Naive thymus-derived CD8-positive, alpha-beta T cell (primary cell): Measurements from ENCODE around the gene ITPKC. TPM values are rescaled to one million over a fixed set of nuclear protein-coding genes. Genes with fewer than 3 reads are reported as not detected.

Experiments
- ATAC-seq, 2 donors: fragments of 150-1000 bp; cut with Tn5 transposase in 1 of 2; sonication (Bioruptor Pico), chemical (Tn5 transposase) in 1 of 2; 1 replicate in 1 of 2; 2 replicates in 1 of 2; pipeline ENCODE4 v1.10.0; 2021; ENCODE audit warnings: mild to moderate bottlenecking in 2 of 2, moderate library complexity in 2 of 2
- POLR2A ChIA-PET: fragments of 350-600 bp; sonication (Branson Sonifier 250); formaldehyde crosslinking; loops from one replicate; lab custom pipeline; 2021; ENCODE audit warnings: antibody characterized with exemption; lab: Charles Lee
- DNase-seq, 10 donors: peaks; one replicate each; pipeline versions ENCODE4 v3.0.0 to v3.0.0-alpha.2; 2020 to 2022
- H3K27ac Mint-ChIP-seq, 10 donors: one replicate each; pipeline ENCODE4 v1.8.0; 2020 to 2022; ENCODE audit warnings: mild to moderate bottlenecking in 10 of 10, mixed read lengths in 10 of 10, moderate library complexity in 4 of 10, inconsistent platforms in 1 of 10
- H3K27me3 Mint-ChIP-seq, 5 donors: one replicate each; pipeline ENCODE4 v1.8.0; 2021 to 2022; ENCODE audit warnings: mixed read lengths in 5 of 5
- H3K36me3 Mint-ChIP-seq, 3 donors: one replicate each; pipeline ENCODE4 v1.8.0; 2020 to 2022; ENCODE audit warnings: mixed read lengths in 3 of 3, mild to moderate bottlenecking in 2 of 3, inconsistent platforms in 1 of 3
- H3K4me1 Mint-ChIP-seq, 4 donors: one replicate each; pipeline ENCODE4 v1.8.0; 2021 to 2022; ENCODE audit warnings: mixed read lengths in 4 of 4
- H3K4me3 Mint-ChIP-seq, 10 donors: one replicate each; pipeline ENCODE4 v1.8.0; 2020 to 2022; ENCODE audit warnings: mild to moderate bottlenecking in 10 of 10, mixed read lengths in 10 of 10, moderate library complexity in 6 of 10, inconsistent platforms in 1 of 10
- H3K9me3 Mint-ChIP-seq, 9 donors: one replicate each; pipeline ENCODE4 v1.8.0; 2020 to 2022; ENCODE audit warnings: mixed read lengths in 9 of 9, mild to moderate bottlenecking in 3 of 9, inconsistent platforms in 1 of 9, moderate library complexity in 1 of 9
- polyA plus RNA-seq, 3 donors: library from polyadenylated mRNA; unstranded; fragments of 300-500 nt; fragmentation: Illumina TruSeq; gene quantifications; one replicate each; pipeline ENCODE4 v1.2.3, GENCODE V29; 2021
- total RNA-seq, 8 experiments: library from RNA in 2 of 8; stranded (reverse) in 2 of 8; gene quantifications; one replicate each; pipeline ENCODE4 v1.2.3 and lab custom pipeline; 2021 to 2026

Gene ITPKC
- total RNA-seq = 1 to 10 TPM; 6.3 to 8.1 TPM
- 1 to 10 TPM; 2.9 to 5.7 (median 4.0) TPM for polyA plus RNA-seq
- total RNA-seq (lab: John Stamatoyannopoulos, UW) = 16.7 to 32.0 (median 24.8) reads per million in 6 experiments

- peak; percentile 99 to 100 (median 99) for DNase-seq
- H3K27me3 Mint-ChIP-seq = no peaks in the 10 kb centered on the region
- no peaks in the 10 kb centered on the region for H3K9me3 Mint-ChIP-seq
- peak within 1 kb of the TSS; percentile 90 to 100 (median 98) for H3K27ac Mint-ChIP-seq
- peak; percentile 58 to 72 for ATAC-seq
- H3K4me3 Mint-ChIP-seq = peak within 1 kb of the TSS; percentile 80 to 98 (median 92)
- POLR2A ChIA-PET = interaction anchor here (0.5 to 2.5 kb wide), 12 partner anchors 9 to 1313 kb away, joined by 3 to 23 read pairs (median 4); partner anchors contain the start of genes ACTMAP, EGLN2, RAB4B and SNRPA
- peaks cover 0 to 12% (median under 1%) of the 10 kb centered on the region in 3 donors for H3K36me3 Mint-ChIP-seq
- peaks cover 32 to 74% (median 70%) of the 10 kb centered on the region in 4 donors for H3K4me1 Mint-ChIP-seq
Measured at GRCh38 chr19:40716482-40717324, at the start of gene ITPKC, which contains the start of gene COQ8B. TSS of gene ITPKC (plus strand) at chr19:40717112. CDS start at chr19:40717136, 24 bp downstream. TSS of gene COQ8B (minus strand) at chr19:40716886. CDS start at chr19:40714632, 2,254 bp downstream.

GRCh38 chr19:40667602-40668001 is 49.3 kb upstream of the ITPKC start:
- no peak for DNase-seq
- Mint-ChIP-seq H3K9me3 (peaks cover 0 to 12% (median 4%) of the 10 kb centered on the region in 9 donors), H3K4me3 (no peak overlapping the region), H3K4me1 (peaks cover 6 to 13% (median 7%) of the 10 kb centered on the region in 4 donors), H3K36me3 (peaks cover 9 to 22% (median 20%) of the 10 kb centered on the region in 3 donors), H3K27me3 (no peaks in the 10 kb centered on the region), H3K27ac (no peak overlapping the region)
- POLR2A ChIA-PET = no interaction called here
- ATAC-seq = no peak

- DNase-seq (no peak), ATAC-seq (no peak)
- H3K27ac Mint-ChIP-seq = no peak overlapping the region
- H3K4me1 Mint-ChIP-seq = no peaks in the 10 kb centered on the region
- H3K4me3 Mint-ChIP-seq = no peak overlapping the region
- peaks cover 0 to 12% (median 4%) of the 10 kb centered on the region in 9 donors for H3K9me3 Mint-ChIP-seq
- POLR2A ChIA-PET = no interaction called here
- H3K27me3 Mint-ChIP-seq = no peaks in the 10 kb centered on the region
- peaks cover 9 to 22% (median 20%) of the 10 kb centered on the region in 3 donors for H3K36me3 Mint-ChIP-seq
Measured at GRCh38 chr19:40668991-40669614, 47.8 kb upstream of the ITPKC start.

GRCh38 chr19:40671404-40671803 is 45.5 kb upstream of the ITPKC start:
- DNase-seq (no peak), ATAC-seq (no peak)
- no peak overlapping the region for H3K4me3 Mint-ChIP-seq
- no peaks in the 10 kb centered on the region for H3K27me3 Mint-ChIP-seq
- POLR2A ChIA-PET = interaction anchor here (1.0 to 1.1 kb wide), 2 partner anchors 17 to 79 kb away, joined by 3 to 8 read pairs; partner anchors contain the start of gene ACTMAP
- no peaks in the 10 kb centered on the region for H3K4me1 Mint-ChIP-seq
- H3K9me3 Mint-ChIP-seq = peaks cover 0 to 12% (median 4%) of the 10 kb centered on the region in 9 donors
- peak overlapping the region in 1 of 10 donors; percentile 47 for H3K27ac Mint-ChIP-seq
- H3K36me3 Mint-ChIP-seq = peaks cover 9 to 24% (median 20%) of the 10 kb centered on the region in 3 donors

GRCh38 chr19:40672038-40672437 is 44.9 kb upstream of the ITPKC start:
- POLR2A ChIA-PET = interaction anchor here (1.0 to 1.1 kb wide), 2 partner anchors 18 to 78 kb away, joined by 3 to 8 read pairs; partner anchors contain the start of gene ACTMAP
- H3K9me3 Mint-ChIP-seq = peaks cover 0 to 12% (median 4%) of the 10 kb centered on the region in 9 donors

GRCh38 chr19:40672573-40673299 is 44.2 kb upstream of the ITPKC start:
- peaks cover 0 to 12% (median 4%) of the 10 kb centered on the region in 9 donors for H3K9me3 Mint-ChIP-seq
- peaks cover 9 to 28% (median 26%) of the 10 kb centered on the region in 3 donors for H3K36me3 Mint-ChIP-seq
- ATAC-seq (no peak), DNase-seq (no peak)
- no peak overlapping the region for H3K27ac Mint-ChIP-seq
- POLR2A ChIA-PET = no interaction called here
- no peak overlapping the region for H3K4me3 Mint-ChIP-seq
- no peaks in the 10 kb centered on the region for H3K27me3 Mint-ChIP-seq
- H3K4me1 Mint-ChIP-seq = no peaks in the 10 kb centered on the region

More at GRCh38 chr19:40672038-40672437, 44.9 kb upstream of the ITPKC start:
- ATAC-seq (no peak), DNase-seq (no peak)
- Mint-ChIP-seq H3K27me3 (no peaks in the 10 kb centered on the region), H3K27ac (no peak overlapping the region), H3K36me3 (peaks cover 9 to 24% (median 22%) of the 10 kb centered on the region in 3 donors), H3K4me3 (no peak overlapping the region), H3K4me1 (no peaks in the 10 kb centered on the region)

- Mint-ChIP-seq H3K27me3 (no peaks in the 10 kb centered on the region), H3K4me1 (no peaks in the 10 kb centered on the region), H3K36me3 (peaks cover 9 to 32% (median 26%) of the 10 kb centered on the region in 3 donors), H3K27ac (no peak overlapping the region), H3K9me3 (peaks cover 0 to 10% (median 4%) of the 10 kb centered on the region in 9 donors), H3K4me3 (no peak overlapping the region)
- no peak for ATAC-seq
- DNase-seq = no peak
- POLR2A ChIA-PET = no interaction called here
Measured at GRCh38 chr19:40673397-40673796, 43.5 kb upstream of the ITPKC start.

- Mint-ChIP-seq H3K27me3 (no peaks in the 10 kb centered on the region), H3K4me1 (no peaks in the 10 kb centered on the region), H3K27ac (peak overlapping the region in 2 of 10 donors; percentile 38 to 53), H3K4me3 (no peak overlapping the region), H3K36me3 (peaks cover 4 to 28% (median 19%) of the 10 kb centered on the region in 3 donors), H3K9me3 (peaks cover 0 to 4% (median 2%) of the 10 kb centered on the region in 9 donors)
- POLR2A ChIA-PET = no interaction called here
- ATAC-seq (no peak), DNase-seq (no peak)
Measured at GRCh38 chr19:40674291-40674690, 42.6 kb upstream of the ITPKC start.

- no peak overlapping the region for H3K27ac Mint-ChIP-seq
- no peak for DNase-seq
- H3K9me3 Mint-ChIP-seq = no peaks in the 10 kb centered on the region
- H3K27me3 Mint-ChIP-seq = no peaks in the 10 kb centered on the region
- H3K4me1 Mint-ChIP-seq = no peaks in the 10 kb centered on the region
- peaks cover 0 to 26% (median 10%) of the 10 kb centered on the region in 3 donors for H3K36me3 Mint-ChIP-seq
- no peak overlapping the region for H3K4me3 Mint-ChIP-seq
- no peak for ATAC-seq
- POLR2A ChIA-PET = no interaction called here
Measured at GRCh38 chr19:40677156-40677555, 39.8 kb upstream of the ITPKC start.

- ATAC-seq = no peak
- no peaks in the 10 kb centered on the region for H3K27me3 Mint-ChIP-seq
Measured at GRCh38 chr19:40681039-40681438, 35.9 kb upstream of the ITPKC start.

GRCh38 chr19:40682431-40682964 is 34.4 kb upstream of the ITPKC start:
- ATAC-seq (no peak), DNase-seq (peak in 1 of 10 donors; percentile 50)
- no peaks in the 10 kb centered on the region for H3K9me3 Mint-ChIP-seq
- H3K36me3 Mint-ChIP-seq = peaks cover 0 to 35% (median 9%) of the 10 kb centered on the region in 3 donors
- no peak overlapping the region for H3K4me3 Mint-ChIP-seq
- no peaks in the 10 kb centered on the region for H3K27me3 Mint-ChIP-seq
- peaks cover 0 to 2% (median 0%) of the 10 kb centered on the region in 4 donors for H3K4me1 Mint-ChIP-seq
- H3K27ac Mint-ChIP-seq = no peak overlapping the region
- POLR2A ChIA-PET = interaction anchor here (0.6 kb wide), 1 partner anchor 40 kb away, joined by 3 read pairs; no protein-coding TSS in a partner anchor

More at GRCh38 chr19:40681039-40681438, 35.9 kb upstream of the ITPKC start:
- DNase-seq = peak in 1 of 10 donors; percentile 8
- POLR2A ChIA-PET = no interaction called here
- peaks cover 0 to 37% (median 9%) of the 10 kb centered on the region in 3 donors for H3K36me3 Mint-ChIP-seq
- H3K4me3 Mint-ChIP-seq = no peak overlapping the region
- H3K4me1 Mint-ChIP-seq = peaks cover 0 to 2% (median 0%) of the 10 kb centered on the region in 4 donors
- H3K9me3 Mint-ChIP-seq = no peaks in the 10 kb centered on the region
- no peak overlapping the region for H3K27ac Mint-ChIP-seq
